GM12891 (cell line): ENCODE measurements around the gene PALM3.
"Not testable (repeated sequence)": the region's sequence is repeated elsewhere in the genome, so short reads cannot be mapped to it uniquely, and the experiment has no call there.

ENCODE experiments used
- POLR2A ChIP-seq: IDR thresholded peaks from 2 replicates; pipeline ENCODE4 v1.6.1; 2011; ENCODE audit warnings: low read depth, low read length, control low read depth
- POLR2AphosphoS5 ChIP-seq: IDR thresholded peaks from 2 replicates; pipeline ENCODE4 v1.6.1; 2011; ENCODE audit warnings: low read depth, low read length, control low read depth

GRCh38 chr19:14019739-14020138 lies 42.1 kb downstream of the PALM3 start:
- not testable (repeated sequence) for TF ChIP-seq POLR2AphosphoS5, POLR2A
